GM19099 (cell line): ENCODE data around the gene GRHPR.
A peak's percentile ranks its signal among the peaks of the same experiment; 100 is the strongest.

ENCODE experiments used
- POLR2A ChIP-seq: IDR thresholded peaks from 3 replicates; pipeline ENCODE4 v1.6.1; 2011; ENCODE audit warnings: low read depth; ENCODE audit not compliant: insufficient read length; ENCODE audit errors: extremely low read depth

Gene GRHPR

DNA sequence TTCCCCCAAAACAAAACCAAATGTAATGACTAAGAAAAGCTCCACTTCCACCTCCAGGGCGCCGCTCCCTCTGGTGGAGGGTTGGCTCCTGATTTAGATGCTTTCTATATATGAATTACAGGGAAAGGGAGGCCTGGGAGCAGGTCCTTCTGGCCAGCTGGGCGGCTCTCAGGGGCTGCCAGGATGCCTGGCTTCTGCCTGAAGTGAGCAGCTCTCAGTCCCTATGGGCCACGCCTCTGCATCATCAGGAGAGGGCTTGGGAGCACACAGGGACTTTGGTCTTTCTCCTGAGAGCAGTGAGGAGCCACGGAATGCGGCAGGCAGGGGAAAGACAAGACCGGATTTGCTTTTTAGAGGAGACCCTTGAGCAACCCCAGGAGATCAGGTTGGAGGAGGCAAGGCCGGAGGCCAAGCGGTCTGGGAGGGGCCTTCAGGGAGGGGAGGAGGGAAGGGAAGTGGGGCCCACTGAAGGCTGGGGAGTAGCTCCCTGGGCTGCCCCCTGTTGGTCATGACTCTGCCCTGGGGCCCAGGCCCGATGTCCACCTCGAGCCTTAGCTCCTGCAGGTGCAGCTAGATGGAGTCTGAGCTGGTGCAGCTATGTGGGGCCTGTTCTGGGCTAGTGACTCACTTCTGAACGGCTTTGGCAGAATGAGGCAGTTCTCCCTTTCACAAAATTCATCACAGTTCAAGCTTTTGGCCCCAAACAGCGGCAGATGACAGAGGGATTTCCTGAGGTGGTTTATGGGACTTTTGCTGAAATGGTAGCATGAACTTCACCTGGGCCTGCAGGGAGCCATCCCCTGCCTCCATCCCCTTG, 11.3 kb upstream of the GRHPR start:
- TF ChIP-seq POLR2A, result peak; percentile 58

DNA sequence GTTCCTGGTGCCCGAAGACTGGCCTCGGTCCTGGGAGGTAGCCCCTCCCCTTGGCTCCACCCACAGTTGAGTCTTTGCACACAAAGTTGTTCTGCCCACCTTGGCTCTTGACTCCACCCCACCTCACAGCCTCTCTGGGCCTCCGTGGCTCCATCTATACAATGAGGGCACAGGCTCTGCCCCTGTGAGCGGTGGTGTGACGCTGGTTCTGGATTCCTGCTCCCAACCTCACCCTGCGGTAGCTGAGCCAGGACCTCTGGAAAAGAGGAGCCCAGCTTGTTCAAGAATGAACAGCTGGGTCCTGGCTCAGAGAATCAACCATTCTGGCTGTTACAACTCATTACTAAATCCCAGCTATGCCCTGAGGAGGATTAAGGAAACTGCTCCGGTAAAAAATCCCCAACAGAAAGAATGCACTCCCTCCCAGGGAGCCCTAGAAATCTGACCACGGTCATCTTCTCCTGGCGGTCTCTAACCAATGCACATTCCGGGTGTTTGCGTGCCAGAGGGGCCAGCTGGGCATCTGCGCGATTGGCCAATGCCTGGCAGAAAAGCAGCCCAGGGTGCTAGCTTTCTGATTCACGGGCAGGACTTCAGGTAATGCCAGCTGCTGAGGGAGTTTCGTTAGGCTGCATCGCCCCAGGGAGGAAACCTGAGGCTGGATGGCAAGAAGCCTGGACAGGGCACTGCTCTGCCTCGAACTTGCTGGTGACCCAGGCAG, 9.9 kb upstream of the GRHPR start:
- no peak for TF ChIP-seq POLR2A

DNA sequence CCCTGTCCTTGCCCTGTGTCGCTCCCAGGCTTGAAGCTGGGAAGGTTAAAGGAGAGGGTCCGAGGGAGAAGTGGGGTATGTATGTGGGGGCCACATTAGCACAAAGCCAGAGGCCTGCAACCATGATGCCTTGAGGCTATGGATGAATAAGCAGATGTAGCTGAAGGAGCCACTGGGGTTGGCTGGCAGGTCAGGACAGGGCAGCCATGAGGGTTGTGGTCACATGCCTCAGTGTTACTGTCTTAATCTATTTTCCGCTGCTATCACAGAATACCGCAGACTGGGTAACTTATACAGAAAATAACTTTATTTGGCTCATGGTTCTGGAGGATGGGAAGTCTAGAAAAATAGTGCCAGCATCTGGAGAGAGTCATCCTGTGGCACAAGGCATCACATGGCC, 9.2 kb upstream of the GRHPR start:
- TF ChIP-seq POLR2A, result no peak

DNA sequence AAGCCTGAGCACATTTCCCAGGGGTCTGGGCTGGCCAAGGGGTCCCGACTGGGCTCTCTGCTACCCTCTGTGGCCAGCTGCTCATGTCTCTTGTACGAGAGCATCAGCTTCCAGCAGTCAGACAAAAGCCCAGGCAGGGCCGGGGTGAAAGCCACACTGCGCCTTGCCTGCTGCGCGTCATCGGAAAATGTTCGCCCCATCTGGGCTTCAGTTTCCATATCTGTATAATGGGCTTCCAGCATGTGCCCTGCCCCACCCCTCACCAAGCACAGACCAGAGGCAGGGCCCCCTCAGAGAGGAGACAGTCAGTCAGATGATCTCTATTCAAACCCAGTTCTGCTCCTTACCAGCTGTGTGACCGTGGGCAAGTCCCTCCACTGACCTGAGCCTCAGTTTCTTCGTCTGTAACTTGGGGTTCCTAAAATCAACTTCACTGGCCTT, 8.0 kb upstream of the GRHPR start:
- no peak for TF ChIP-seq POLR2A

DNA sequence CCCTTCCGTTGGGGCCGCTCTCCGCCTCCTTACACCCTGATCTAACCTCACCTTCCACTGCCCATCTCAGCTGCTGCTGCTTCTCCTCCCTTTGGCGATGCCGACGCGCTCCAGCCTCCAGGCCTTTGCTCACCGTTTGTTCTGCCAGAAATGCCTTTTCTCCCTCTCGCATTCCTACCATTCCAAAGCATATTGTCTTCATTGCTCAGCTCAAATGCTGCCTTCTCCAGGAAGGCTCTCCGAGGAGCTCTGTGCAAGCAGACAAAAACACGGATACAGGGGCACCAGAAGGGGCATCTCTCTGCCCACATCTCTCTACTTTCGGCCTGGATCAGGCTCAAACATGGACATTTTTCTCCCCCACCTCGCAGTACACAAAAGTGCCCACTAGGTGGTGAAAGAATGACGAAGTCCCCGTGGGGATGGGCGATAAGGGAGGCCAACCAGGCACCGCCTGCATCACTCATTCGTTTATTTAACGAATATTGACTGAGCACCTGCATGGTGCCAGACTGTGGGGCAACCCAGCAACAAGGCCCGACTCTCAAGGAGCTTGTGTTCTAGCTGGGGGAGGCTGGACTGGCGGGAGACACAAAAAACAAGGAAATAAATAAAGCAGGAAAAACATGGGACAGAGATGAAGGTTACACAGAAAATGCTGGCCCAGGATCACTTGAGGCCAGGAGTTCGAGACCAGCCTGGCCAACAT, 7.3 kb upstream of the GRHPR start:
- TF ChIP-seq POLR2A, result no peak

DNA sequence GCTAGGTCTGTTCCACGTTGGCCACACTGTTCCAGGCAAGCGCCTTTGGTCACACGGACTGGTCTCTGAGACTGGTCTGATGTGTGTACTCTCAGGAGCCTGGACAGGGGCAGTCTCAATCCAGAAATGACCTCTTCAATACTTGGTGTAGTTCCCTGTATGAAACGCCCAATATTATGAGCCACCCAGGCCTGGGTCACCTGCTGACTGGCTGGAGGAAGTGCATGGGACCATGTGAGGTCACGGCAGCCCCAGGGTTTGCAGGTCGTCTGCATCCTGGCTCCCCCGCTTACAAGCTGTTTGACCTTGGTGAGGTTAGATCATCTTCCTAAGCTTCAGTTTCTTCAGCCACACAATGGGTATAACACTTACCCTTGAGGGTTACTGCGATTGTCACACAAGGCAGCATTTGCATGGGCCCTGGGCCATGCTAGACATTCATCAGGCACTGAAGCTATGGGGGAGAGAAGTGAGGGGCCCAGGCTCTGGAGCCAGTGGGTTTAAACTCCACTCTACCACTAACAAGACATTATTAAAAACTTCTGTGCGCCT, 5.2 kb upstream of the GRHPR start:
- no peak for TF ChIP-seq POLR2A

DNA sequence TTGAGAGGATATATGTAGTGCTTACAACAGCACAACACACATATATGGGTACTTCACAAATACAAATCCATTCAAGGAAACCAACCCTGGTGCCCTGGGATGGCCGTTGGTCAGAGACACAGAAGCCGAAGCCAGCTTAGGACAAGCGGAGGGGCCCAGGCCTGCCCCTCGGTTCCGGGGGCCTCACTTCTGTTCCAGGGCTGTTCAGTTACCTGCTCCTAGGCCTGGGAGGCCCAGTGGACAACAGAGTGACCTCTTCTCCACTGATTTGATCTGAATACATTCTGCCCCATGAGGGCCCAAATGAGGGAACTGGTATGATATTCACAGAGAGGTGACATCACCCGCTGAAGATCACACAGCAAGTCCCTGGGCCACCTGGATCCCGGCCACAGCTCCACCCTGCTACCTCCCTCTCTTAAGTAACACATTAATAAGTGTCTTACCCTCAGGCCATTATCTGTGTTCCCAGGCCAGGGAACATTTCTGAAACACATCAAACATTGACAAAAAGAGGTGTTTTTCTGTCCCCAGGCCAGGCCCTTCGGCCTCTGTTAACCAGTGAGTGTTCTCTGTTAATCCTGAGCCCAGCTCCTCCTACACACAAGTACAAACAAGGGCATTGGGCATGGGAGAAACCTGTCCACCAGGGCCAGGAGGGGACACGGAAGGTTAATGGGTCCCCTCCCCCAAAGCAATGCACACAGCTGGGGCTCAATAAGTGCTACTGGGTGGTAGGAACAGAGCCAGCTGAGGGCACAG, 4.5 kb upstream of the GRHPR start:
- no peak for TF ChIP-seq POLR2A

DNA sequence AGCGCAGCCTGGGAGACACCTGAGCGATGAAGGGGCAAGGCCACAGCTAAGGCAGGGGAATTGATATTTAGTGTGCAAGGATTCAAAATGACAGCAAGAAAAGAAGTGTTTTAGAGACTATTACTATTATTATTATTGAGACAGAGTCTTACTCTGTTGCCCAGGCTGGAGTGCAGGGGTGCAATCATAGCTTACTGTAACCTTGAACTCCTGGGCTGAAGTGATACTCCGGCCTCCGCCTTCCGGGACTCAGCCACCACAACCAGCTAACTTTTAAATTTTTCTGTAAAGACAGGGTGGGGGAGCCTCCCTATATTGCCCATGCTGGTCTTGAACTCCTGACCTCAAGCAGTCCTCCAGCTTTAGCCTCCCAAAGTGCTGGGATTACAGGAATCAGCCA, 3.3 kb upstream of the GRHPR start:
- TF ChIP-seq POLR2A, result no peak

DNA sequence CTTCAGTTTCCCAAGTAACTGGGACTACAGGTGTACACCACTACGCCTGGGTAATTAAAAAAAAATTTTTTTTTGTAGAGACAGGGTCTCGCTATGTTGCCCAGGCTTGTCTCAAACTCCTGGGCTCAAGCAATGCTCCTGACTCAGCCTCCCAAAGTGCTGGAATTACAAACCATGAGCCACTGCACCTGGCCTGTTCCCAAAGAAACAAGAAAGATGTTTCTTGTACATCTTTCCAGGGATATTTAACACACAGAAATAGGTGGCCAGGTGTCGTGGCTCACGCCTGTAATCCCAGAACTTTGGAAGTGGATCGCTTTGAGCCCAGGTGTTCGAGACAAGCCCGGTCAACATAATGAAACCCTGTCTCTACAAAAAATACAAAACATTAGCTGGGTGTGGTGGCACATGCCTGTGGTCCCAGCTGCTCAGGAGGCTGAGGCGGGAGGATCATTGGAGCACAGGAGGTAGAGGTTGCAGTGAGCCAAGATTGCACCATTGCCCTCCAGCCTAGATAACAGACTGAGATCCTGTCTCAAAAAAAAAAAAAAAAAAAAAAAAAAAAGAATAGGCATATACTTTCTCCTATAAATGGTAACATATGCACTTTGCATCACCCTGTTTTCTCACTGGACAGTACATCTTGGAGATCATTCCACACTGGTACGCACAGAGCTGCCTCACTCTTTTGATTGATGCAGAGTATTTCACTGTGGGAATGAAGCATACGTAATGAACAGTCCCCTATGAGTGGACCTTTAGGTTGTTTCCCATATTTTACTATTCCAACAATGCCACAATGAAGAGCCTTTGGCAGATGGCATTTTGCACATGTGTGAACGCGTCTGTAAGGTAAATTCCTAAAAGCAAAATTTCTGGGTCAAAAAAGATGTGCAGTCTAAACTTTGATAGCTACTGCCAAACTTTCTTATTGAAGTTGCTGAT, 2.0 kb upstream of the GRHPR start:
- no peak for TF ChIP-seq POLR2A

DNA sequence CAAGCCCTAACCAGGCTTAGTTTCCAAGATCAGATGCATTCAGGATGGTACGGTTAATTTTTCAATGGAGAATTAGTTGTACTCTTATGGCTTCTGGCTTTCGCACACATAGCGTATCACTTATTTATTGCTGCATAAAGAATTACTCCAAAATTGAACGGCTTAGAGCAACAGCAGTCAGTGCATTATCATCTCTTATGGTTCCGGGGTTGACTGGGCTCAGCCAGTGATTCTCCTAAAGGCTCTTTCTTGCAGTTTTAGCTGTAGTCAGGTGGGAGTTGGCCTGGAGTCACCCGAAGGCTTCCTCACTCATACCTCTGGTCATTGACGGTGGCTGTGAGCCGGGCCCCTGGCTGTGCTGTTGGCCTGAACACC, 595 bp upstream of the GRHPR start:
- no peak for TF ChIP-seq POLR2A

DNA sequence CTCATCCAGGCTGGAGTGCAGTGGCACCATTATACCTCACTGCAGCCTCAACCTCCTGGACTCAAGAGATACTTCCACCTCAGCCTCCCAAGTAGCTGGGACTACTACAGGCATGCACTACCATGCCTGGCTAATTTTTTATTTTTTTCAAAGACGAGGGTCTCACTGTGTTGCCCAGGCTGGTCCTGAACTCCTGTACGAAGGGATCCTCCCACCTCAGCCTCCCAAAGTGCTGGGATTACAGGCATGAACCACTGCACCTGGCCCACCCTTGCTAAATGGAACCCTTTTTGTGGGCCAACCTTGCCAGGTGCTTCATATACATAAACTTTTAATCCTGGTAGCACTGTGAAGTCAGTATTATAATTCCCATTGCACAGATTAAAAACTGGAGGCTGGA, 1.0 kb downstream of the GRHPR start:
- no peak for TF ChIP-seq POLR2A

DNA sequence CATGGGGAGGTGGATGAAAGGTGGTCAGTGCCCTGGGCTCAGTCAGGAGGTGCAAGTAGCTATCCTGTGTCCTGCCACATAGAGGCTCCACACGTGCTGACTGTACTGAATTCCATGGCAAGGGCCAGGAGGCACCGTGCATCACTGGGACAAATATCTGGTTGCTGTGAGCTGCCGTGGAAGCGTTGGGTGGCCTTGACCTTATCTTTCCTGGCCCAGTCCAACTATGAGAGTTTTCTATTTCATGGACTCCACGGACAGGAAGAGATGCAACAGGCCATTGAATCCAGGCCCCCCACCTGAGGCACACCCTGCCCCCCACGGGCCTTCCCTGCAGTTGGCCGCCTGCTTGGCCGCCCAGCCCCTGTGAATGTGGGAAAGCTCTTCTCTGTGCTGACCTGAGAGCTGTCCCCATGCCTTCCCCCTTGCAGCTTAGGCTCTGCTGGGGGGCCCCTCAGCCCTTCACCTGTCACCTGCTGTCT, 1.7 kb downstream of the GRHPR start:
- no peak for TF ChIP-seq POLR2A

DNA sequence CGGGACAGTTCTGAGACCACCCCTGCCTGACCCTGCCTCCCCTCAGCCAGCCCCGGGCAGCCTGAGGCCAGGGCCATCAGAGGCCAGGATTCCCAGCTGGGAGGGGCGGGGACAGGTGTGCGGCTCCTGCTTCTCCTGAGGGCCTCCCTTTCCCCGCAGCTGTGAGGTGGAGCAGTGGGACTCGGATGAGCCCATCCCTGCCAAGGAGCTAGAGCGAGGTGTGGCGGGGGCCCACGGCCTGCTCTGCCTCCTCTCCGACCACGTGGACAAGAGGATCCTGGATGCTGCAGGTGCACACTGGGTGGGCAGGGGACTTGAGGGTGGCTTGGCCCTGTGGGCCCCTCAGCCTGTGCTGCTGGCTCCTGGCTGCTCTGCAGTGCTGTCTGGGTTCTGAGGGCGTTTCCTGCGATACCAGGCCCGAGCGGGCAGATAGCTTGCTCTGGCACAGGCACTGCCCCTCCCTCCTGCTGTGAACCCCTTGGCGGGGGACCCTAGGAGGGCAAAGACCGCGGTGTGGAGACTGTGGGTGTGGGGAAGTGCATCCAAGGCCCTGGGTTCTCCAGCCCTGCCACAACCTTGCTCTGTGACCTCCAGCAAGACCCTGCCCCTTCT, 2.3 kb downstream of the GRHPR start:
- no peak for TF ChIP-seq POLR2A
